Spinal cord (tissue), 10 donors: Measurements from ENCODE around the gene ZNF567. TPM values are rescaled to one million over a fixed set of nuclear protein-coding genes. Genes with fewer than 3 reads are reported as not detected.
"Not testable (repeated sequence)": the region's sequence is repeated elsewhere in the genome, so short reads cannot be mapped to it uniquely, and the experiment has no call there.

Experiments
- DNase-seq, 6 donors: peaks; one replicate each; pipeline versions ENCODE4 v3.0.0 to v3.0.0-alpha.2; 2013 to 2015; ENCODE audit warnings: low spot score in 6 of 6, low read depth in 4 of 6
- H3K27ac ChIP-seq: one replicate; pipeline ENCODE4 v1.5.1; 2013; ENCODE audit warnings: low read depth, low read length, control low read depth
- H3K27me3 ChIP-seq: one replicate; pipeline ENCODE4 v1.6.1; 2013; ENCODE audit warnings: low read length; ENCODE audit not compliant: control insufficient read depth, insufficient read depth
- H3K36me3 ChIP-seq: one replicate; pipeline ENCODE4 v1.6.1; 2013; ENCODE audit warnings: low read length; ENCODE audit not compliant: control insufficient read depth, insufficient read depth
- H3K4me1 ChIP-seq: one replicate; pipeline ENCODE4 v1.6.1; 2013; ENCODE audit warnings: low read length; ENCODE audit not compliant: control insufficient read depth, insufficient read depth
- H3K4me3 ChIP-seq: one replicate; pipeline ENCODE4 v1.5.1; 2013; ENCODE audit warnings: low read depth, low read length, control low read depth
- H3K9me3 ChIP-seq: one replicate; pipeline ENCODE4 v1.6.1; 2013; ENCODE audit warnings: low read length; ENCODE audit not compliant: control insufficient read depth, insufficient read depth
- WGBS: methylation state at CpG from one replicate; pipeline ENCODE4 v1.1.5; 2013; ENCODE audit warnings: missing lambda C conversion rate; ENCODE audit not compliant: insufficient coverage; 5-methylcytosine and 5-hydroxymethylcytosine counted together
- polyA plus RNA-seq, 2 donors: library from polyadenylated mRNA; unstranded; fragments of 120-200 nt; gene quantifications; one replicate each; pipeline ENCODE4 v1.2.1, GENCODE V29; 2013; ENCODE audit not compliant: insufficient read length in 2 of 2
- total RNA-seq, 2 donors: library from RNA; depleted of rRNA in 1 of 2; stranded (reverse); fragments of 120-200 nt in 1 of 2; fragments of >200 nt in 1 of 2; gene quantifications; one replicate each; pipeline versions ENCODE4 v1.2.3 to v1.2.4, GENCODE V29; 2013 to 2014
- donor health status: healthy.

The ZNF567 gene
- total and polyA plus RNA-seq, 4 donors, result 8.2 to 17.4 (median 12.0) TPM

GRCh38 chr19:36748431-36749275 is 61.2 kb downstream of the ZNF567 start:
- no peaks in the 10 kb centered on the region for H3K4me1 ChIP-seq
- H3K27me3 ChIP-seq, result no peaks in the 10 kb centered on the region
- no peak overlapping the region for H3K4me3 ChIP-seq
- WGBS, result no CpG with 5 or more reads among the region's 10 CpGs
- no peak overlapping the region for H3K27ac ChIP-seq
- H3K36me3 ChIP-seq, result peaks cover 49% of the 10 kb centered on the region
- peaks cover 40% of the 10 kb centered on the region for H3K9me3 ChIP-seq
- no peak for DNase-seq

GRCh38 chr19:36749613-36750012 is 62.2 kb downstream of the ZNF567 start:
- H3K27ac ChIP-seq, H3K4me1 ChIP-seq, H3K27me3 ChIP-seq, DNase-seq, H3K4me3 ChIP-seq: not testable (repeated sequence)
- Histone ChIP-seq H3K9me3 (peaks cover 43% of the 10 kb centered on the region), H3K36me3 (peaks cover 46% of the 10 kb centered on the region)
- no CpG with 5 or more reads among the region's 8 CpGs for WGBS

- no peak for DNase-seq
- Histone ChIP-seq H3K27me3 (no peaks in the 10 kb centered on the region), H3K27ac (no peak overlapping the region), H3K9me3 (peaks cover 42% of the 10 kb centered on the region), H3K4me3 (no peak overlapping the region), H3K4me1 (no peaks in the 10 kb centered on the region), H3K36me3 (peaks cover 49% of the 10 kb centered on the region)
- WGBS, result no CpG with 5 or more reads among the region's 4 CpGs
These were observed 62.8 kb downstream of the ZNF567 start for GRCh38 chr19:36750066-36750691.

Other genes with a start within 250 kb of the ZNF567 start
- gene ZNF566, start 198.1 kb upstream of the ZNF567 start, total RNA-seq, result 10 to 100 TPM; 25.7 to 30.5 TPM
- 10 to 100 TPM; 20.5 to 23.3 TPM for gene ZNF566, start 198.1 kb upstream of the ZNF567 start, polyA plus RNA-seq
- gene ZNF260, start 159.3 kb upstream of the ZNF567 start, total RNA-seq, result 10 to 100 TPM; 34.9 to 45.7 TPM
- 10 to 100 TPM; 21.9 to 35.4 TPM for gene ZNF260, start 159.3 kb upstream of the ZNF567 start, polyA plus RNA-seq
- gene ZNF529, start 114.3 kb upstream of the ZNF567 start, total RNA-seq, result 10 to 100 TPM; 27.7 to 41.9 TPM
- 10 to 100 TPM; 30.7 to 36.0 TPM for gene ZNF529, start 114.3 kb upstream of the ZNF567 start, polyA plus RNA-seq
- 10 to 100 TPM; 26.7 to 39.1 TPM for gene ZNF382, start 82.3 kb upstream of the ZNF567 start, total RNA-seq
- 10 to 100 TPM; 17.2 to 22.3 TPM for gene ZNF382, start 82.3 kb upstream of the ZNF567 start, polyA plus RNA-seq
- 10 to 100 TPM; 14.1 to 20.9 TPM for gene ZNF461, start 20.8 kb upstream of the ZNF567 start, total RNA-seq
- 10 to 100 TPM; 16.7 to 18.9 TPM for gene ZNF461, start 20.8 kb upstream of the ZNF567 start, polyA plus RNA-seq
- 1 to 10 TPM; 6.4 to 6.7 TPM for gene ZNF850, start 85.2 kb downstream of the ZNF567 start, total RNA-seq
- gene ZNF850, start 85.2 kb downstream of the ZNF567 start, polyA plus RNA-seq, result 1 to 10 TPM; 2.4 to 2.9 TPM
- 10 to 100 TPM; 15.9 to 17.1 TPM for gene ZNF790, start 150.8 kb downstream of the ZNF567 start, total RNA-seq
- gene ZNF790, start 150.8 kb downstream of the ZNF567 start, polyA plus RNA-seq, result 10 to 100 TPM in 1 of 2 donors, 1 to 10 TPM in 1; 9.8 to 11.8 TPM
- gene ZNF345, start 163.3 kb downstream of the ZNF567 start, total RNA-seq, result 10 to 100 TPM; 12.1 to 14.2 TPM
- gene ZNF345, start 163.3 kb downstream of the ZNF567 start, polyA plus RNA-seq, result 10 to 100 TPM; 10.4 to 11.8 TPM
- gene ZNF829, start 228.7 kb downstream of the ZNF567 start, total RNA-seq, result 1 to 10 TPM; 7.5 to 8.6 TPM
- 1 to 10 TPM; 6.1 to 6.5 TPM for gene ZNF829, start 228.7 kb downstream of the ZNF567 start, polyA plus RNA-seq
- 10 to 100 TPM; 27.1 to 40.5 TPM for gene ZNF568, start 228.7 kb downstream of the ZNF567 start, total RNA-seq
- 10 to 100 TPM; 26.6 to 29.4 TPM for gene ZNF568, start 228.7 kb downstream of the ZNF567 start, polyA plus RNA-seq